ENCODE measurements around the gene DNAH2. TPM values are rescaled to one million over a fixed set of nuclear protein-coding genes. Genes with fewer than 3 reads are reported as not detected.

Gene DNAH2
- total and polyA plus RNA-seq, 9 of the 15 experiments (the other 6 are each of a cell fraction or from before 2014, with no cell fraction given): 0.03 TPM; not detected in 8

- TF ChIP-seq ZNF57 (CRISPR knock-in tag; IDR thresholded peaks at IDR 0.05) (no peak), THRA (IDR thresholded peaks at IDR 0.05) (no peak), ZEB2 (IDR thresholded peaks at IDR 0.05) (no peak), ARID3B (CRISPR knock-in tag; IDR thresholded peaks at IDR 0.05; ENCODE audit: borderline replicate concordance) (no peak), CGGBP1 (CRISPR knock-in tag; IDR thresholded peaks at IDR 0.05) (no peak), COPS2 (conservative IDR thresholded peaks at IDR 0.05) (no peak), ZNF512 (tag; IDR thresholded peaks at IDR 0.05) (no peak), SREBF1 (IDR thresholded peaks at IDR 0.05; ENCODE audit: borderline replicate concordance, low read depth, low read length) (no peak), STAT6 (CRISPR knock-in tag; IDR thresholded peaks at IDR 0.05) (no peak), FOXK2 (conservative IDR thresholded peaks at IDR 0.05 in 1 of 2, IDR thresholded peaks at IDR 0.05 in 1 of 2; ENCODE audit: low read depth in 2 of 2) (peak; percentile 45 to 58; a peak in 2 of 4 replicates), KAT7 (CRISPR knock-in tag; IDR thresholded peaks at IDR 0.05; ENCODE audit: borderline replicate concordance) (peak; percentile 83), ZHX1 (conservative IDR thresholded peaks at IDR 0.05; ENCODE audit: low read length) (peak; percentile 92), TEAD4 (IDR thresholded peaks at IDR 0.05; ENCODE audit: low read length) (peak; percentile 20; the same call in 1 of the 2 replicates), TEAD4 (CRISPR knock-in tag; IDR thresholded peaks at IDR 0.05; ENCODE audit: borderline replicate concordance) (no peak)
Measured at GRCh38 chr17:7856811-7857712, 139.5 kb downstream of the DNAH2 start, which contains the start of gene NAA38 (continued).

All from K562 (cell line).